ENCODE measurements around the gene CENATAC.

GRCh38 chr11:119016216-119017009 lies 18.5 kb downstream of the CENATAC start:
- TF ChIP-seq CTCF (IDR thresholded peaks at IDR 0.05) (no peak), POLR2A (IDR thresholded peaks at IDR 0.05) (no peak)
